ENCODE measurements around the gene RANGRF.

GRCh38 chr17:8257801-8258200 lies 30.7 kb upstream of the RANGRF start:
- TF ChIP-seq POLR2A (IDR thresholded peaks at IDR 0.05): no peak
- TF ChIP-seq, protein P1, sequence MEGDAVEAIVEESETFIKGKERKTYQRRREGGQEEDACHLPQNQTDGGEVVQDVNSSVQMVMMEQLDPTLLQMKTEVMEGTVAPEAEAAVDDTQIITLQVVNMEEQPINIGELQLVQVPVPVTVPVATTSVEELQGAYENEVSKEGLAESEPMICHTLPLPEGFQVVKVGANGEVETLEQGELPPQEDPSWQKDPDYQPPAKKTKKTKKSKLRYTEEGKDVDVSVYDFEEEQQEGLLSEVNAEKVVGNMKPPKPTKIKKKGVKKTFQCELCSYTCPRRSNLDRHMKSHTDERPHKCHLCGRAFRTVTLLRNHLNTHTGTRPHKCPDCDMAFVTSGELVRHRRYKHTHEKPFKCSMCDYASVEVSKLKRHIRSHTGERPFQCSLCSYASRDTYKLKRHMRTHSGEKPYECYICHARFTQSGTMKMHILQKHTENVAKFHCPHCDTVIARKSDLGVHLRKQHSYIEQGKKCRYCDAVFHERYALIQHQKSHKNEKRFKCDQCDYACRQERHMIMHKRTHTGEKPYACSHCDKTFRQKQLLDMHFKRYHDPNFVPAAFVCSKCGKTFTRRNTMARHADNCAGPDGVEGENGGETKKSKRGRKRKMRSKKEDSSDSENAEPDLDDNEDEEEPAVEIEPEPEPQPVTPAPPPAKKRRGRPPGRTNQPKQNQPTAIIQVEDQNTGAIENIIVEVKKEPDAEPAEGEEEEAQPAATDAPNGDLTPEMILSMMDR (IDR thresholded peaks at IDR 0.05): no peak
